ENCODE data around the gene HABP2. TPM values are rescaled to one million over a fixed set of nuclear protein-coding genes. Genes with fewer than 3 reads are reported as not detected.

Gene HABP2
- total RNA-seq, 1 experiment from 2014 or later: 0.09 TPM

DNA sequence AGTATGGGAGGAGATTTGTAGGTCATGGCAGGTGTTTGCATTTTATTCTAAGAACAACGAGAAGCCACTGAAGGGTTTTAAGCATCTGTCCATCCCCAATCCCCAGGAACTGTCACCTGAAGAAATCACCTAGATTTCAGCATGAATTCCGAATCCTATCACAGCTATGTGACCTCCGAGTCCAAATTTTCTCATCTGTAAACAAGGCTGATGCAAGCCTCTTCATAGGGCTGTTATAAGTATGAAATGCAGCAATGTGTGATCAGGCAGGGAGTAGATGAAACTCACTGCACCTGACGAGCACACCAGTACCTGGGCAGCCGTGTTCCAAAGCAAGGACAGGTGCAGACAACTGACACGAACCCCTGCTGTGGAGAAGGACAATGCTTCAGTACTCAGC lies 14.0 kb downstream of the HABP2 start (continued):
- TF ChIP-seq, protein P1, sequence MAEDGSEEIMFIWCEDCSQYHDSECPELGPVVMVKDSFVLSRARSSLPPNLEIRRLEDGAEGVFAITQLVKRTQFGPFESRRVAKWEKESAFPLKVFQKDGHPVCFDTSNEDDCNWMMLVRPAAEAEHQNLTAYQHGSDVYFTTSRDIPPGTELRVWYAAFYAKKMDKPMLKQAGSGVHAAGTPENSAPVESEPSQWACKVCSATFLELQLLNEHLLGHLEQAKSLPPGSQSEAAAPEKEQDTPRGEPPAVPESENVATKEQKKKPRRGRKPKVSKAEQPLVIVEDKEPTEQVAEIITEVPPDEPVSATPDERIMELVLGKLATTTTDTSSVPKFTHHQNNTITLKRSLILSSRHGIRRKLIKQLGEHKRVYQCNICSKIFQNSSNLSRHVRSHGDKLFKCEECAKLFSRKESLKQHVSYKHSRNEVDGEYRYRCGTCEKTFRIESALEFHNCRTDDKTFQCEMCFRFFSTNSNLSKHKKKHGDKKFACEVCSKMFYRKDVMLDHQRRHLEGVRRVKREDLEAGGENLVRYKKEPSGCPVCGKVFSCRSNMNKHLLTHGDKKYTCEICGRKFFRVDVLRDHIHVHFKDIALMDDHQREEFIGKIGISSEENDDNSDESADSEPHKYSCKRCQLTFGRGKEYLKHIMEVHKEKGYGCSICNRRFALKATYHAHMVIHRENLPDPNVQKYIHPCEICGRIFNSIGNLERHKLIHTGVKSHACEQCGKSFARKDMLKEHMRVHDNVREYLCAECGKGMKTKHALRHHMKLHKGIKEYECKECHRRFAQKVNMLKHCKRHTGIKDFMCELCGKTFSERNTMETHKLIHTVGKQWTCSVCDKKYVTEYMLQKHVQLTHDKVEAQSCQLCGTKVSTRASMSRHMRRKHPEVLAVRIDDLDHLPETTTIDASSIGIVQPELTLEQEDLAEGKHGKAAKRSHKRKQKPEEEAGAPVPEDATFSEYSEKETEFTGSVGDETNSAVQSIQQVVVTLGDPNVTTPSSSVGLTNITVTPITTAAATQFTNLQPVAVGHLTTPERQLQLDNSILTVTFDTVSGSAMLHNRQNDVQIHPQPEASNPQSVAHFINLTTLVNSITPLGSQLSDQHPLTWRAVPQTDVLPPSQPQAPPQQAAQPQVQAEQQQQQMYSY (CRISPR knock-in tag; IDR thresholded peaks at IDR 0.05): no peak
- TF ChIP-seq, protein P2, sequence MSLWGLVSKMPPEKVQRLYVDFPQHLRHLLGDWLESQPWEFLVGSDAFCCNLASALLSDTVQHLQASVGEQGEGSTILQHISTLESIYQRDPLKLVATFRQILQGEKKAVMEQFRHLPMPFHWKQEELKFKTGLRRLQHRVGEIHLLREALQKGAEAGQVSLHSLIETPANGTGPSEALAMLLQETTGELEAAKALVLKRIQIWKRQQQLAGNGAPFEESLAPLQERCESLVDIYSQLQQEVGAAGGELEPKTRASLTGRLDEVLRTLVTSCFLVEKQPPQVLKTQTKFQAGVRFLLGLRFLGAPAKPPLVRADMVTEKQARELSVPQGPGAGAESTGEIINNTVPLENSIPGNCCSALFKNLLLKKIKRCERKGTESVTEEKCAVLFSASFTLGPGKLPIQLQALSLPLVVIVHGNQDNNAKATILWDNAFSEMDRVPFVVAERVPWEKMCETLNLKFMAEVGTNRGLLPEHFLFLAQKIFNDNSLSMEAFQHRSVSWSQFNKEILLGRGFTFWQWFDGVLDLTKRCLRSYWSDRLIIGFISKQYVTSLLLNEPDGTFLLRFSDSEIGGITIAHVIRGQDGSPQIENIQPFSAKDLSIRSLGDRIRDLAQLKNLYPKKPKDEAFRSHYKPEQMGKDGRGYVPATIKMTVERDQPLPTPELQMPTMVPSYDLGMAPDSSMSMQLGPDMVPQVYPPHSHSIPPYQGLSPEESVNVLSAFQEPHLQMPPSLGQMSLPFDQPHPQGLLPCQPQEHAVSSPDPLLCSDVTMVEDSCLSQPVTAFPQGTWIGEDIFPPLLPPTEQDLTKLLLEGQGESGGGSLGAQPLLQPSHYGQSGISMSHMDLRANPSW (CRISPR knock-in tag; conservative IDR thresholded peaks at IDR 0.05; ENCODE audit: low read depth): no peak
- TF ChIP-seq, protein P3, sequence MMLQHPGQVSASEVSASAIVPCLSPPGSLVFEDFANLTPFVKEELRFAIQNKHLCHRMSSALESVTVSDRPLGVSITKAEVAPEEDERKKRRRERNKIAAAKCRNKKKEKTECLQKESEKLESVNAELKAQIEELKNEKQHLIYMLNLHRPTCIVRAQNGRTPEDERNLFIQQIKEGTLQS (CRISPR knock-in tag; conservative IDR thresholded peaks at IDR 0.05): no peak
- TF ChIP-seq SMAD3 (CRISPR knock-in tag; IDR thresholded peaks at IDR 0.05; ENCODE audit: borderline replicate concordance) (no peak), RORB (CRISPR knock-in tag; IDR thresholded peaks at IDR 0.05) (no peak)
- TF ChIP-seq, protein P4, sequence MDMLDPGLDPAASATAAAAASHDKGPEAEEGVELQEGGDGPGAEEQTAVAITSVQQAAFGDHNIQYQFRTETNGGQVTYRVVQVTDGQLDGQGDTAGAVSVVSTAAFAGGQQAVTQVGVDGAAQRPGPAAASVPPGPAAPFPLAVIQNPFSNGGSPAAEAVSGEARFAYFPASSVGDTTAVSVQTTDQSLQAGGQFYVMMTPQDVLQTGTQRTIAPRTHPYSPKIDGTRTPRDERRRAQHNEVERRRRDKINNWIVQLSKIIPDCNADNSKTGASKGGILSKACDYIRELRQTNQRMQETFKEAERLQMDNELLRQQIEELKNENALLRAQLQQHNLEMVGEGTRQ (CRISPR knock-in tag; IDR thresholded peaks at IDR 0.05): no peak

DNA sequence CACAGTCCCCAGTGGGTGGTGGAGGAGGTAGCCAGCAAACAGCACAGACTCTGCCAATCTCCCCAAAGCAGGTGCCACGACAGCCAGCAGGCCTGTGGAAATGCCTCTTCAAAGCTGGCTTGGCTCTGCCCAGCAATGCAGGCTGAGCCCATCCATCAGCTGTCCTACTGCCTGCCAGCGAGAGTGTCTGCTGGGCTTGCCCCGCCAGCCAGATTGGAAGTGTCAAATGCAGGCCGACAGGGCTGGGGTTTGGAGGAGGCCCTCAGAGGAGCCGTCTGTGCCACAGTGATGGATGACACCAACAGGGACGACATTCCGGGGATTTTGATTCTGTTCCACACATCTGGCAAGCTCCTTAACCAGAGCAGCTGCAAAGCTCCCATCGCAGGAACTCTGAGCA lies 16.7 kb downstream of the HABP2 start:
- Mint-ChIP-seq H3K27ac (no peak overlapping the region), H3K4me1 (peaks cover 29% of the 10 kb centered on the region), H3K4me3 (no peak overlapping the region), H3K9me3 (no peaks in the 10 kb centered on the region), H3K27me3 (ENCODE audit: low read depth) (peaks cover 9% of the 10 kb centered on the region; the same call in 1 of the 2 replicates), H3K36me3 (no peaks in the 10 kb centered on the region)
- ChIA-PET POLR2A (no interaction called here), CTCF (no interaction called here)
- DNase-seq (ENCODE audit: low spot score) (no peak), ATAC-seq (no peak)
- TF ChIP-seq, protein P5, sequence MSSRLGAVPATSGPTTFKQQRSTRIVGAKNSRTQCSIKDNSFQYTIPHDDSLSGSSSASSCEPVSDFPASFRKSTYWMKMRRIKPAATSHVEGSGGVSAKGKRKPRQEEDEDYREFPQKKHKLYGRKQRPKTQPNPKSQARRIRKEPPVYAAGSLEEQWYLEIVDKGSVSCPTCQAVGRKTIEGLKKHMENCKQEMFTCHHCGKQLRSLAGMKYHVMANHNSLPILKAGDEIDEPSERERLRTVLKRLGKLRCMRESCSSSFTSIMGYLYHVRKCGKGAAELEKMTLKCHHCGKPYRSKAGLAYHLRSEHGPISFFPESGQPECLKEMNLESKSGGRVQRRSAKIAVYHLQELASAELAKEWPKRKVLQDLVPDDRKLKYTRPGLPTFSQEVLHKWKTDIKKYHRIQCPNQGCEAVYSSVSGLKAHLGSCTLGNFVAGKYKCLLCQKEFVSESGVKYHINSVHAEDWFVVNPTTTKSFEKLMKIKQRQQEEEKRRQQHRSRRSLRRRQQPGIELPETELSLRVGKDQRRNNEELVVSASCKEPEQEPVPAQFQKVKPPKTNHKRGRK (CRISPR knock-in tag; IDR thresholded peaks at IDR 0.05; ENCODE audit: borderline replicate concordance): no peak
- TF ChIP-seq MAX (CRISPR knock-in tag; IDR thresholded peaks at IDR 0.05) (no peak), SOX15 (CRISPR knock-in tag; IDR thresholded peaks at IDR 0.05) (no peak), GRHL2 (CRISPR knock-in tag; IDR thresholded peaks at IDR 0.05; ENCODE audit: insufficient replicate concordance, severe bottlenecking) (no peak), E2F4 (CRISPR knock-in tag; IDR thresholded peaks at IDR 0.05; ENCODE audit: borderline replicate concordance, low read depth) (no peak), NR1H2 (CRISPR knock-in tag; IDR thresholded peaks at IDR 0.05) (no peak), MLX (CRISPR knock-in tag; IDR thresholded peaks at IDR 0.05) (no peak), ZNF416 (CRISPR knock-in tag; IDR thresholded peaks at IDR 0.05) (no peak), MYBL2 (CRISPR knock-in tag; IDR thresholded peaks at IDR 0.05) (no peak), ELF4 (CRISPR knock-in tag; IDR thresholded peaks at IDR 0.05; ENCODE audit: low read depth) (no peak), ZNF263 (CRISPR knock-in tag; IDR thresholded peaks at IDR 0.05; ENCODE audit: low read depth) (no peak), FOXJ3 (CRISPR knock-in tag; IDR thresholded peaks at IDR 0.05; ENCODE audit: borderline replicate concordance) (no peak)
- TF ChIP-seq, protein P6, sequence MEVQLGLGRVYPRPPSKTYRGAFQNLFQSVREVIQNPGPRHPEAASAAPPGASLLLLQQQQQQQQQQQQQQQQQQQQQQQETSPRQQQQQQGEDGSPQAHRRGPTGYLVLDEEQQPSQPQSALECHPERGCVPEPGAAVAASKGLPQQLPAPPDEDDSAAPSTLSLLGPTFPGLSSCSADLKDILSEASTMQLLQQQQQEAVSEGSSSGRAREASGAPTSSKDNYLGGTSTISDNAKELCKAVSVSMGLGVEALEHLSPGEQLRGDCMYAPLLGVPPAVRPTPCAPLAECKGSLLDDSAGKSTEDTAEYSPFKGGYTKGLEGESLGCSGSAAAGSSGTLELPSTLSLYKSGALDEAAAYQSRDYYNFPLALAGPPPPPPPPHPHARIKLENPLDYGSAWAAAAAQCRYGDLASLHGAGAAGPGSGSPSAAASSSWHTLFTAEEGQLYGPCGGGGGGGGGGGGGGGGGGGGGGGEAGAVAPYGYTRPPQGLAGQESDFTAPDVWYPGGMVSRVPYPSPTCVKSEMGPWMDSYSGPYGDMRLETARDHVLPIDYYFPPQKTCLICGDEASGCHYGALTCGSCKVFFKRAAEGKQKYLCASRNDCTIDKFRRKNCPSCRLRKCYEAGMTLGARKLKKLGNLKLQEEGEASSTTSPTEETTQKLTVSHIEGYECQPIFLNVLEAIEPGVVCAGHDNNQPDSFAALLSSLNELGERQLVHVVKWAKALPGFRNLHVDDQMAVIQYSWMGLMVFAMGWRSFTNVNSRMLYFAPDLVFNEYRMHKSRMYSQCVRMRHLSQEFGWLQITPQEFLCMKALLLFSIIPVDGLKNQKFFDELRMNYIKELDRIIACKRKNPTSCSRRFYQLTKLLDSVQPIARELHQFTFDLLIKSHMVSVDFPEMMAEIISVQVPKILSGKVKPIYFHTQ (CRISPR knock-in tag; IDR thresholded peaks at IDR 0.05): no peak
- TF ChIP-seq, protein P7, sequence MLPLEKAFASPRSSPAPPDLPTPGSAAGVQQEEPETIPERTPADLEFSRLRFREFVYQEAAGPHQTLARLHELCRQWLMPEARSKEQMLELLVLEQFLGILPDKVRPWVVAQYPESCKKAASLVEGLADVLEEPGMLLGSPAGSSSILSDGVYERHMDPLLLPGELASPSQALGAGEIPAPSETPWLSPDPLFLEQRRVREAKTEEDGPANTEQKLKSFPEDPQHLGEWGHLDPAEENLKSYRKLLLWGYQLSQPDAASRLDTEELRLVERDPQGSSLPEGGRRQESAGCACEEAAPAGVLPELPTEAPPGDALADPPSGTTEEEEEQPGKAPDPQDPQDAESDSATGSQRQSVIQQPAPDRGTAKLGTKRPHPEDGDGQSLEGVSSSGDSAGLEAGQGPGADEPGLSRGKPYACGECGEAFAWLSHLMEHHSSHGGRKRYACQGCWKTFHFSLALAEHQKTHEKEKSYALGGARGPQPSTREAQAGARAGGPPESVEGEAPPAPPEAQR (CRISPR knock-in tag; IDR thresholded peaks at IDR 0.05): no peak

Data from WTC11 (cell line).